BJ (cell line): Measurements from ENCODE around the gene CDC20. TPM values are rescaled to one million over a fixed set of nuclear protein-coding genes. Genes with fewer than 3 reads are reported as not detected.

Source experiments
- CTCF ChIA-PET: fragments of 350-600 bp; formaldehyde crosslinking; extraction: SDS; loops from one replicate; lab custom pipeline; 2021; ENCODE audit warnings: antibody characterized with exemption, inconsistent platforms; lab: Yijun Ruan, JAX
- POLR2A ChIA-PET: fragments of 300-600 bp; sonication (Branson Sonifier 250); formaldehyde crosslinking; extraction: SDS; loops from one replicate; lab custom pipeline; 2021; ENCODE audit warnings: antibody characterized with exemption; lab: Charles Lee
- DNase-seq: peaks from one replicate; pipeline ENCODE4 v3.0.0-alpha.2; 2011; ENCODE audit warnings: low read depth
- H3K27me3 ChIP-seq: 2 replicates; pipeline ENCODE4 v1.6.0; 2011; ENCODE audit warnings: low read length; ENCODE audit not compliant: control insufficient read depth, insufficient read depth
- H3K36me3 ChIP-seq: 2 replicates; pipeline ENCODE4 v1.5.1; 2011; ENCODE audit warnings: low read length; ENCODE audit not compliant: control insufficient read depth, insufficient read depth
- H3K4me3 ChIP-seq: 2 replicates; pipeline ENCODE4 v1.5.1; 2011; ENCODE audit warnings: low read depth, mild to moderate bottlenecking, control low read depth, low read length
- CTCF ChIP-seq: IDR thresholded peaks from 2 replicates; pipeline ENCODE4 v1.5.1; 2011; ENCODE audit warnings: low read depth, mild to moderate bottlenecking, control low read depth, inconsistent platforms, low read length, moderate library complexity; ENCODE audit not compliant: insufficient read depth
- polyA plus RNA-seq: library from polyadenylated mRNA; depleted of rRNA; stranded (reverse); fragments of >200 nt; gene quantifications from 2 replicates; pipeline ENCODE4 v1.2.3, GENCODE V29; 2011

CDC20 gene
- polyA plus RNA-seq, 1 experiment, result 107 TPM

DNA sequence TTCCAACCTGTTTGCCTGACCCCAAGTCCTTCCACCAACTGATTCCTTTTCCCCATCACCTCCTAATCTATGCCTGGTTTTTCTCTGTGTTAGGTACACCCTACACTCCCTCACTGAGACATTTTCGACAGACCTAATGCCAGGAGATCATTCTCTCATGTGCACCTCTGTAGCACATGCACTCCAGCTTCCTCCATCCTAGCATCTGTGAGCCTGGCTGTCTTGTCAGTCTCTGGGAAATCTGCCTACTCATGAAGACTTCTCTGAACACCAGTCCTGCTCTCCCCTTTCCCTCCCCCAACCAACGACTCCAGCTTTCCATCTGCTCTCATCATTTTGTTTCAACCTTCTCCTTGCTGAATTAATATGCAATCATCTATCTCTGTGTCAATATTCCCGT lies 29.8 kb downstream of the CDC20 start:
- ChIA-PET CTCF (interaction anchor here (1.1 to 1.6 kb wide), 3 partner anchors 13 to 26 kb away, joined by 3 to 5 read pairs (median 5); no protein-coding TSS in a partner anchor), POLR2A (no interaction called here)
- no peaks in the 10 kb centered on the region for H3K27me3 ChIP-seq
- no peak for TF ChIP-seq CTCF
- H3K4me3 ChIP-seq, result peak overlapping the region; percentile 98
- H3K36me3 ChIP-seq, result peaks cover 26% of the 10 kb centered on the region
- no peak for DNase-seq

DNA sequence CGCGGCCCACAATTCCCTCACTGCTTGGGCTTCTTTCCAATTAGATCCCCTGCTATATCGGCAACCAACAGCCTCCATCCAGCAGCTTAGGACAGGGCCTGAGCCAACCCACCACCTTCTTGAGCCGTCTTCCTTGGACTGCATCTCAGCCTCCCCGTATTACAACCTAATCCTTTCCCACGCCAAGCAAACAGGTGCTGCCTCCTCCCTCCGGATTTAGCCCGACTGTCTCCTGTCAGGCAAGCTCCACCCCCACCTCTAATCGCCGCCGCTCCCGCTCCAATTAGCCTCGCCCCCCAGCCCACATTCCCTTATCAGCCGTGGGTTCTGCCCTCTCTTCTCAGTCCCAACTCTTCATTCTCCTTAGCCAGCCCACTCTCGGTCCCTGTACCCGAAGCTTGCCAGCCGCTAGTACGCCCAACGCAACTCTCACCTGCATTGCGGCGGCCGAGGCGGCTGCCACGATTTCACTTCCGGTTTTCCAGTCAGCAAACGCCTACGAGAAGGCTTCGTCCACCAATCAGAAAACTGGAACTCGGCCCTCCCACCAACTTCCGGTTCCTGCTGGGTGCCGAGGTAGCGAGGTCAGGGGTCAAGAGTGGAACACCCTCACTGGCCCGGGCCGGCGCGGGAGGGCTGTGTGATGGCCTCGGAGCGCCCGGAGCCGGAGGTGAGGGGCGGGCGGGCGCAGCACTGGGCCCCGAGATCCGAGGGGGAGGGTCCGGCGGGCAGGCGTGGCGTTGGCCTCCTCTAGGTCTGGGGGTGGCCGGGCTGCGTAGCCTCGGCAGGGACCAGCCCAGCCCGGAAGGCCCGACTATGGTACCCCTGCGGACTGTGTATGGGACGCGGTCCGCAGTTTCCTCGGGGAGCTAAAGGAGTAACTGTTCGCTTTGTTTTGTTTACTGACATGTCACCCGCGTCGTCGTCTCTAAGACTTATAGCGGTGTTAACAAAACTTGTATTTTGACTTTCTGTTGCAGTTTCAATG lies 30.8 kb downstream of the CDC20 start, which contains the start of the genes MED8 and SZT2:
TSS of gene MED8 (minus strand) at position 475 of the 988 bp plus-strand sequence. CDS start at position 439, 36 bp downstream.
TSS of gene SZT2 (plus strand) at position 574 of the 988 bp plus-strand sequence. CDS start at position 644, 70 bp downstream.
- no peak for TF ChIP-seq CTCF

DNA sequence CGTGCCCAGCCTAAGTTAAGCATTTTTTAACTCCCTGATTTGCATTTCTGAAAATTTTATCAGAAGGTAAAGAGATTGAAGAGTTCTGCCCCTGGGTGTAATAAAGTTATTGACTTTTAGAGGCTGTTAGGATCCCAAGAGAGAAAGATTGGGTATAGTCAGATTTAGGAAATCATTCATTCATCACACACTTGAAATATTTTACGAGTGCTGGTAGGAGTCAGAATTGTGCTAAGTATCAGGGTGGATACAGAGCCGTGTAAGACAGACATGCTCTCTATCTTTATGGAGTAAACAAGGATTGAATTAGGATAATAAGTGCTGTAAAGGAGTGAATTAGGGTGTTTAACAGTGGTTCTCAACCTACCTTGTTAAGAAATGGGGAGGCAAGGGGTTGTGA lies 33.9 kb downstream of the CDC20 start:
- no peak for TF ChIP-seq CTCF
- ChIA-PET CTCF (no interaction called here), POLR2A (no interaction called here)
- no peak overlapping the region for H3K4me3 ChIP-seq
- H3K36me3 ChIP-seq, result peaks cover 3% of the 10 kb centered on the region
- no peak for DNase-seq
- H3K27me3 ChIP-seq, result no peaks in the 10 kb centered on the region

More for the DNA sequence above, 30.8 kb downstream of the CDC20 start, which contains the start of the genes MED8 and SZT2:
- peak; percentile 56 for DNase-seq
- H3K27me3 ChIP-seq, result no peaks in the 10 kb centered on the region
- CTCF ChIA-PET, result interaction anchor here (0.6 to 1.6 kb wide), 4 partner anchors 14 to 42 kb away, joined by 3 to 5 read pairs (median 4); no protein-coding TSS in a partner anchor
- peaks cover 21% of the 10 kb centered on the region for H3K36me3 ChIP-seq
- peak within 1 kb of the TSS; percentile 98 for H3K4me3 ChIP-seq
- POLR2A ChIA-PET, result interaction anchor here (0.5 kb wide), 1 partner anchor 31 kb away, joined by 6 read pairs; the partner anchor contains the start of gene CDC20

DNA sequence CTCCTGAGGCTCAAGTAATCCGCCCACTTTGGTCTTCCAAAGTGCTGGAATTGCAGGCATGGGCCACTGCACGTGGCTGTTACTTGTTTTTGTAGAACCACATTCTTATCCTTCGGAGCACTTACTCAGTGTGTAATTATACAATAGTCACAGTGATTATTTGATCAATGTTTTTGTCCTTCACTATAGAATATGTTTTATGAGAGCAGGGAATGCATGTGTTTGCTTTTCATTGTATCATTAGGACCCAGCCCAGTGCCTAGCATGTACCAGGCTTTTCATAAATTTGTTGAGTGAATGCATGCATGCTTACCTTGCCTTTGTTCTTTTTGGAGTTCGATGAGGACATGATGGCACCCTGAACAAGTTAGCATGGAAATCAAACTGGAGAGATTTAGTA lies 36.7 kb downstream of the CDC20 start:
- ChIA-PET CTCF (interaction anchor here (2.0 kb wide), 1 partner anchor 9 kb away, joined by 5 read pairs; no protein-coding TSS in a partner anchor), POLR2A (no interaction called here)
- Histone ChIP-seq H3K36me3 (peaks cover 3% of the 10 kb centered on the region), H3K4me3 (no peak overlapping the region), H3K27me3 (no peaks in the 10 kb centered on the region)
- no peak for DNase-seq
- no peak for TF ChIP-seq CTCF

DNA sequence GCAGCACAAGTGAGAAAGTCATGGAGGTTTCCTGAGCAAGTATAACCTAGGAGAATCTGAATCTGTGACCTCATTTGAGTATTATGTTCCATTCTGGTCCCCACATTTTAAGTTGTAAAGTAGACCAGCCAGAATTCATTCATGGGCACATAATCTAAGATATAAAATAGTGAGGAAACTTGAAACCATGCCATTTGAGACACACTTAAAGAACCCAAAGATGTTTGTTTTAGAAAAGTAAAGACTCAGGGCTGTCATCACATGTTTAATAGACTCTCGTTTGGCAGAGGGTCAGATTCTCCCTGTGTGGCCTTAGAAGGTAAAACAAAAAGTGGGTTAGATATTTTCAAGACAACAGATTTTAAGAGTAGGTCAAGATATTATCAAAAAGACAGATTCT lies 37.3 kb downstream of the CDC20 start:
- DNase-seq, result no peak
- ChIA-PET CTCF (no interaction called here), POLR2A (no interaction called here)
- Histone ChIP-seq H3K27me3 (no peaks in the 10 kb centered on the region), H3K36me3 (peaks cover 3% of the 10 kb centered on the region), H3K4me3 (no peak overlapping the region)
- TF ChIP-seq CTCF, result no peak
